Thymus (tissue), 11 donors: ENCODE measurements around the gene UBE2I. TPM values are rescaled to one million over a fixed set of nuclear protein-coding genes. Genes with fewer than 3 reads are reported as not detected.

Experiments used
- DNase-seq, 9 donors: peaks; one replicate each; pipeline ENCODE4 v3.0.0-alpha.2; 2013; ENCODE audit warnings: low spot score in 9 of 9, low read depth in 6 of 9, missing footprints in 1 of 9
- H3K27ac ChIP-seq, 2 donors: one replicate each; pipeline ENCODE4 v1.5.1; 2013; ENCODE audit warnings: control low read depth in 1 of 2, low read depth in 1 of 2, low read length in 1 of 2, mild to moderate bottlenecking in 1 of 2, moderate library complexity in 1 of 2
- H3K27me3 ChIP-seq, 2 donors: one replicate each; pipeline ENCODE4 v1.5.1; 2013; ENCODE audit warnings: low read length in 1 of 2; ENCODE audit not compliant: control insufficient read depth in 2 of 2, insufficient read depth in 1 of 2
- H3K36me3 ChIP-seq, 2 donors: one replicate each; pipeline ENCODE4 v1.5.1; 2013; ENCODE audit warnings: low read length in 1 of 2, mild to moderate bottlenecking in 1 of 2, moderate library complexity in 1 of 2; ENCODE audit not compliant: control insufficient read depth in 2 of 2, insufficient read depth in 2 of 2
- H3K4me1 ChIP-seq, 2 donors: one replicate each; pipeline ENCODE4 v1.5.1; 2013; ENCODE audit warnings: low read length in 2 of 2; ENCODE audit not compliant: control insufficient read depth in 2 of 2, insufficient read depth in 2 of 2
- H3K4me3 ChIP-seq, 2 donors: one replicate each; pipeline ENCODE4 v1.5.1; 2013; ENCODE audit warnings: low read length in 2 of 2, control low read depth in 1 of 2, mild to moderate bottlenecking in 1 of 2
- H3K9me3 ChIP-seq, 2 donors: one replicate each; pipeline ENCODE4 v1.5.1; 2013; ENCODE audit warnings: low read length in 1 of 2, mild to moderate bottlenecking in 1 of 2; ENCODE audit not compliant: control insufficient read depth in 2 of 2, insufficient read depth in 1 of 2
- WGBS: extraction: QIAGEN DNeasy Blood & Tissue Kit; methylation state at CpG from one replicate; pipeline ENCODE4 v1.1.7; 2013; 5-methylcytosine and 5-hydroxymethylcytosine counted together
- polyA plus RNA-seq: library from polyadenylated mRNA; stranded (reverse); fragments of 200-250 nt; gene quantifications from one replicate; pipeline ENCODE4 v1.2.3, GENCODE V29; 2013
- total RNA-seq: library from RNA; stranded (reverse); fragments of 120-200 nt; gene quantifications from one replicate; pipeline ENCODE4 v1.2.4, GENCODE V29; 2013
- donor health status: healthy.

Gene UBE2I
- total and polyA plus RNA-seq, 2 donors, result 58.5 to 105 TPM

DNA sequence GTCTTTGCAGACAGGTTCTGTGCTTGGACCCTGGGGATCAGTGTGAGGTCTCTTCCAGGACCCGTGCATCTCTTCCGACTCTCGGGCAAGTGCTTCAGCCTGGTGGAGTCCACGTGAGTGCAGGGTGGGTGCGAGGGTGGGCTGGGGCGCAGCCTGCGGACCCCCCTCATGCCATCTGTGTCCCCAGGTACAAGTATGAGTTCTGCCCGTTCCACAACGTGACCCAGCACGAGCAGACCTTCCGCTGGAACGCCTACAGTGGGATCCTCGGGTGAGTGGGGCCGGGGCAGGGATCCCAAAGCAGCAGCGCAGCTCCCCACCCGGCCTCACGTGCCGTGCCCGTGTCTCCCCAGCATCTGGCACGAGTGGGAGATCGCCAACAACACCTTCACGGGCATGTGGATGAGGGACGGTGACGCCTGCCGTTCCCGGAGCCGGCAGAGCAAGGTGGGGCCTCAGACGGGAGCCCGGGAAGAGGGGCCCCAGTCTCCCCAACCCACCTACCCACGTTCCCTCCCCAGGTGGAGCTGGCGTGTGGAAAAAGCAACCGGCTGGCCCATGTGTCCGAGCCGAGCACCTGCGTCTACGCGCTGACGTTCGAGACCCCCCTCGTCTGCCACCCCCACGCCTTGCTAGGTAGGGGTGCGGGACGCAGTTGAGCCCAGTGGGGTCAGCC, 52.4 kb downstream of the UBE2I start:
- no peak overlapping the region for H3K4me3 ChIP-seq
- 98% methylated on average over 43 of the region's 43 CpGs for WGBS
- no peak overlapping the region for H3K27ac ChIP-seq
- no peak for DNase-seq
- no peaks in the 10 kb centered on the region for H3K9me3 ChIP-seq
- peaks cover 49 to 53% of the 10 kb centered on the region in 2 donors for H3K36me3 ChIP-seq
- no peaks in the 10 kb centered on the region for H3K4me1 ChIP-seq
- no peaks in the 10 kb centered on the region for H3K27me3 ChIP-seq

DNA sequence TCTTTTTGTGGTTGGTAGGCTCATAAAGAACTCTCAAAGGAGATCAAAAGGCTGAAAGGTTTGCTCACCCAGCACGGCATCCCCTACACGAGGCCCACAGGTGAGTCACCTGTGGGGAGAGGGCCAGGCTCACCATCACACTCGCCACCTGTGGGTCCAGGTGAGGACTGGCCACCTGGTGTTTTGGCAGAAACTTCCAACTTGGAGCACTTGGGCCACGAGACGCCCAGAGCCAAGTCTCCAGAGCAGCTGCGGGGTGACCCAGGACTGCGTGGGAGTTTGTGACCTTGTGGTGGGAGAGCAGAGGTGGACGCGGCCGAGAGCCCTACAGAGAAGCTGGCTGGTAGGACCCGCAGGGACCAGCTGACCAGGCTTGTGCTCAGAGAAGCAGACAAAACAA, 53.4 kb downstream of the UBE2I start:
- no peaks in the 10 kb centered on the region for H3K9me3 ChIP-seq
- no peak for DNase-seq
- H3K4me1 ChIP-seq, result no peaks in the 10 kb centered on the region
- H3K27ac ChIP-seq, result no peak overlapping the region
- H3K4me3 ChIP-seq, result no peak overlapping the region
- no peaks in the 10 kb centered on the region for H3K27me3 ChIP-seq
- WGBS, result 93% methylated on average over 11 of the region's 11 CpGs
- peaks cover 56 to 62% of the 10 kb centered on the region in 2 donors for H3K36me3 ChIP-seq

DNA sequence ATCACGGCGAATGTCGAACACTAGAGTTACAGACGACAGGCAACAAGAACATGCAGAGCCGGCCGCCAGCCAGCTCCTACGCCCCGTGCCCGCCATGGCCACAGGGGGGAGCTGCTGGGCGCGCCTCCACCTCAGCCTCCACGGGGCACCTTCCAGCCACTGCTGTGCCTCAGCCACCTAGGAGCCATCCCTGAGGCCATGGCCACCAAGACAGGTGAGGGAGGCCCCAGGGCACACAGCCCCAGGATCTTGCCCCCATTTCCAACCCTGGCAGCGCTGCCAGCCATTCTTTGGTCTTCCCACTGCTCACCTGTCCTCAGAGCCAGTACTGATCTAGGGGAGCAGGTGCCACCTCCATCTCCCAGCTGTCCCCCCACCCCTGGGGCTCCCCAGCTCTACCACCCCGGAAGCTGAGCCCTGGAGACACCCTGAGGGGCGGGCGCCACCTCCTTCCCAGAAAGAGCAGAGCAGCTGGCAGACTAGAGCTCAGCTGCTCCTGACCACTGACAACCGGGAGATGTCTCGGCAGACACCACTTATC, 54.1 kb downstream of the UBE2I start:
- DNase-seq, result peak in 6 of 9 donors; percentile 17 to 66 (median 50)
- 66% methylated on average over 18 of the region's 18 CpGs for WGBS
- Histone ChIP-seq H3K4me1 (no peaks in the 10 kb centered on the region), H3K27ac (no peak overlapping the region), H3K4me3 (no peak overlapping the region), H3K27me3 (no peaks in the 10 kb centered on the region), H3K36me3 (peaks cover 58 to 66% of the 10 kb centered on the region in 2 donors), H3K9me3 (no peaks in the 10 kb centered on the region)

DNA sequence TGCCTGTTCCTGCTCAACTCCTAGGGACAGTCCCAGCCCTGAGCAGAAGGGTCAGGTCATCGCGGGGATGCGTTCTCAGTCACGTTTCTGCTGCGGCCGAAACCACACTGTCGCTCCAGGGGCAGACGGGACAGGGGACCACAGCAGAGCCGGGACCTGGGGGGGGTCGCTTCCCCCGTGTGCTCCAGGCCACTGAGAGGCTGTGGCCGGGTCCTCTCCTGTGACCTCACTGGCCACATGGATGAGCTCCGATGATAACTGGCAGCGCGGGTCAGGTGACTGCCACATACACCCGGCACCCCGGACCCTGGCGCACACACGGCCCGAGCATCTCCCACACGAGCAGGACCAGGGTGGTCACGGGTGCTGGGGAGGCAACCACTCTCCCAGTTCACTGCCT, 55.1 kb downstream of the UBE2I start:
- H3K4me3 ChIP-seq, result no peak overlapping the region
- no peaks in the 10 kb centered on the region for H3K4me1 ChIP-seq
- no peaks in the 10 kb centered on the region for H3K27me3 ChIP-seq
- DNase-seq, result no peak
- H3K9me3 ChIP-seq, result no peaks in the 10 kb centered on the region
- peaks cover 61 to 68% of the 10 kb centered on the region in 2 donors for H3K36me3 ChIP-seq
- WGBS, result 93% methylated on average over 22 of the region's 22 CpGs
- no peak overlapping the region for H3K27ac ChIP-seq

DNA sequence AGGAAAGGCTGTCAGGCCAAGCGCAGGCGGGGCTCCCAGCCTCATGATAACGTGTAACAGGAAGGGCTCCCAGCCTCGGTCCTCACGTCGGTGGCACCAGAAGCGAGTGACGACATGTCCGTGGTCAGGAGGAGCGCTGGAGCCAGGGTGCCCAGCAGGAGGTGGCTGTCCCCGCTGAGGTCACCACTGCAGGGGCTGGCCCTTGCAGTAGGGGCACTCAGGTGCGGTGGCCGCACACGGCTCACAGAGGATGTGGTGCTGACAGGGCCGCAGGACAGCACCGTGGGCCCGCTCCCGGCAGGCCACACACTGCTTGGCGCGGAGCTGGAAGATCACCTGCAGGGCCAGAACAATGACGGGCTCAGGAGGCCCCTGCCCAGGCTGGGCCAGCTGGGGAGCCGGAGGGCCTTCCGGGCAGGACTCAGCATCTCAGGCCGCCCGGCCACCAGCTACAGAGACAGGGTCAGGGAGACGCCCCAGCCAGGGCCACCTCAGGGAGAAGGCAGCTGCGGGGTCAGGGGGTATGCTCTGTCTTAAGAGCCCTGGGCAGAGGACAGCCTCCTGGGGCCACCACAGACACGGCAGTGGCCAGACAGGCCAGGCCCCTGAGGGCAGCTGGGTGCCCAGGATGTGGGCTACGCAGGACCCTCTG, 56.8 kb downstream of the UBE2I start:
- Histone ChIP-seq H3K36me3 (peaks cover 65 to 74% of the 10 kb centered on the region in 2 donors), H3K4me3 (no peak overlapping the region), H3K27ac (no peak overlapping the region), H3K9me3 (no peaks in the 10 kb centered on the region), H3K4me1 (no peaks in the 10 kb centered on the region), H3K27me3 (no peaks in the 10 kb centered on the region)
- WGBS, result 97% methylated on average over 29 of the region's 29 CpGs
- DNase-seq, result no peak

DNA sequence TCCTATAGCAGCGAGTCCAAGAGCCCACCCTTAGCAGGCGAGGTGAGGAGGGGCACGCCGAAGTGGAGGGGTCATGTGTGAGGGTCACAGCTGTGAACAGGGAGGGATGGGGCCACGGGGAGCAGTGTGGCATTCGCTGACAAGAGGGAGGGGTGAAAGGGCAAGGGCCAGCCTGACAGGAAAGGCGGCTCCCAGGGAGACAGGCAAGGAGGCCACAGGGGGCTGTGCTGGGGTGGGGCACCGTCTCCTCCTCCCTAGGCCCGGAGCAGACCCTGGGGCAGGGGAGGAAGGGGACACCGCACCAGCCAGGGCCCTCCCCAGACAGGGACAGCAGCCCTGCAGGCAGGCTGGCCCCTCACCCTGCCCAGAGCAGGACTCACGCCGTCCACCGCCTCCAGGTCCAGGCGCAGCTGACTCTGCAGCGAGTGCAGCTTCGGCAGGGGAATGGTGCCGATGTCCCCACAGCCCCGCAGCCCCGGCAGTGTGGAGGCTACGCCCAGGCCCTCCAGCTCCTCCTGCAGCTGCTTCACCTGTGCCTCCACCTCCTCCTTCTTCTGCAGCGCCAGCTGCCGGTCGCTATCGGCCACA, 57.4 kb downstream of the UBE2I start:
- no peaks in the 10 kb centered on the region for H3K9me3 ChIP-seq
- H3K4me3 ChIP-seq, result no peak overlapping the region
- H3K36me3 ChIP-seq, result peaks cover 68 to 75% of the 10 kb centered on the region in 2 donors
- peak overlapping the region in 1 of 2 donors; percentile 12 for H3K27ac ChIP-seq
- H3K27me3 ChIP-seq, result no peaks in the 10 kb centered on the region
- no peak for DNase-seq
- WGBS, result 95% methylated on average over 24 of the region's 24 CpGs
- H3K4me1 ChIP-seq, result no peaks in the 10 kb centered on the region

DNA sequence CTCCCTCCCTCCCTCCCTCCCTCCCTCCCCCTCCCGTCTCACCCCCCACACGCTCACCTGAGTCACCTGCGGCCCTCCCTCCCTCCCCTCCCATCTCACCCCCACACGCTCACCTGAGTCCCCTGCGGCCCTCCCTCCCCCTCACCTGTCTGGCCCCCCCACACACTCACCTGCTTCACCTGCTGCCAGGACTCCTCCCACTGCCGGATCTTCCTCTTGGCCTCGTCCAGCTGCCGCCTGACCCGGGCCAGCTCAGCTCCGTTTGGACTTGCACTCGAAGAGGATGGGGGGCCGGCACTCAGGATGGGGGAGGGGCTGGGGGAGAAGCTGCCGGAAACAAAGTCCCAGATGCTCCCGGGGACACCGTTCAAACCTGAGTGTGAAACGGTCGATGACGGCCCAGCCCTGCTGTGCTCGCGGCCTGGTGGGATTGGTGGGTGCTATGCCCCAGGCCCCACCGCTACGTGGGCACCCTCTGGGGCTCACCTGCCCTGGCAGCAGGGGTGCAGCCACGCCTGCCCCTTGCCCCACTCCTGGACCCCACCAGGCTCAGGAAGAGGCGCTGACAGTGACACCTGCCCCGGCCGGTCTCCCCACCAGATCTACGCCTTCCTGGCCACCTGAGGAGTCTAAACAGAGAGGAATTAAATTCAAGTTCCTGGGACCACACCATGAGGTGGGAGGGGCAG, 58.2 kb downstream of the UBE2I start:
- WGBS, result 96% methylated on average over 26 of the region's 27 CpGs
- no peak for DNase-seq

DNA sequence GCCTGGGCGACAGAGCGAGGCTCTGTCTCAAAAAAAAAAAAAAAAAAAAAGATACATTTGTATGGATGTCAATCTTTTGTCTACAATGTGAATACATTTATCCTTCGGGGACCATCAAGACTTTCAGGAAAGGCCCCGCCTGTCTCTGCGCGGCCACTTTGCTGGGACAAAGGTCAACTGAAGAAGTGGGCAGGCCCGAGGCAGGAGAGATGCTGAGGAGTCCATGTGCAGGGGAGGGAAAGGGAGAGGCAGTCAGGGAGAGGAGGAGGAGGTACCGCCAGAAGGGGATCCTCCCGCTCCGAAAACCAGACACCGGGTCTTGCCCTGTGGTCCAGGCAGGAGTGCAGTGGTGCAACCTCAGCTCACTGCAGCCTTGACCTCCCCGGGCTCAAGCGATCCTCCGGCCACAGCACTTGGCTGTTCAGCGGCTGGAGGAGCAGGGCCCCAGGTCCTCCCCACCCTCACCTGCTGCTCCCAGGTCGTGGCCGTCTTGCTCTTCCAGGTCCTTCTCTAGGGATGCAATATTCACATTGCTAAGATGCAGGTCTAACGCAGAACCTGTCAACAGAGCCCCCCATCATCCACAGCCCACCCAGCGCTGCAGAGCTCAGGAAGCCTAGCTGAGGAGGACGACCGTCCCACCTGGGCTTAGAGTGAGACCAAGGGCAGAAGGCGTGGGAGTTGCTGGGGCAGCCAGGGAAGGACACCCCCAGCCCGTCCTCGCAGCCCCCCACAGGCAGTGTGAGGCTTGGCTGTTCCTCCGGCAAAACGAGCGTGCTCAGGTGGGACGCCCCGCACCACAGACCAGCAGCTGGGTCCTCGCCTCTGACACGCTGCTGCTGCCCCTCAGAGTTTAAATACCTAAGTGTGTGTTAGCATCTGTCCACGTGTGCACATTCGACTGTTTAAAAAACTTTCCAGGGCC, 61.9 kb downstream of the UBE2I start:
- DNase-seq, result no peak
- peaks cover 43 to 61% of the 10 kb centered on the region in 2 donors for H3K36me3 ChIP-seq
- H3K27ac ChIP-seq, result no peak overlapping the region
- 98% methylated on average over 33 of the region's 33 CpGs for WGBS
- H3K4me1 ChIP-seq, result no peaks in the 10 kb centered on the region
- no peak overlapping the region for H3K4me3 ChIP-seq
- H3K9me3 ChIP-seq, result no peaks in the 10 kb centered on the region
- H3K27me3 ChIP-seq, result no peaks in the 10 kb centered on the region

More for the DNA sequence above, 58.2 kb downstream of the UBE2I start:
- Histone ChIP-seq H3K4me3 (no peak overlapping the region), H3K27ac (no peak overlapping the region), H3K9me3 (no peaks in the 10 kb centered on the region), H3K4me1 (no peaks in the 10 kb centered on the region), H3K36me3 (peaks cover 60 to 68% of the 10 kb centered on the region in 2 donors), H3K27me3 (no peaks in the 10 kb centered on the region)
